Measurements from ENCODE around the gene UGT2A1. TPM values are rescaled to one million over a fixed set of nuclear protein-coding genes. Genes with fewer than 3 reads are reported as not detected.

Gene UGT2A1
- not detected for total RNA-seq

DNA sequence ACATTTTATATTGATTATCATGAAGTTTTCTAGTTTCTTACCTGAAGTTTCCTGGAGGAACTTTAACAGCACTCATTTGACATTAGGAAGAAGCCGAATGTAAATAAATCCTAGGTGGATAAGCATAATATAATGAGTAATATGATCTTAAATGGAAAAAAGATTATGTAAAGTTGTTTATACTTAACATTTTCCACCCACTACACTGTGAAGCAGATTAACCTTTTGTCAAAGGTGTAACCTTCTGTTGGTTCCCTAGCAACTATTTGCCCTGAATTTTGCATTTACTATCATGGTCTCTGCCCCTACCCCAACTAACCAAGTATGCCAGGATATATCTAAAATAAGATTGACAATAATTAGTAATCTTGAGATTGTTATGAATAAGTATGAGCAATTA, at the start of gene UGT2A1:
UGT2A1 (minus strand) TSS at position 101 of the 400 bp plus-strand sequence. CDS start 5,603 bp downstream, outside the sequence.
- intact Hi-C loops (cut with DNase I), result no loop called here
- H3K27me3 ChIP-seq, result no peaks in the 10 kb centered on the region
- H3K4me1 ChIP-seq, result peaks cover 0 to 12% (median 0%) of the 10 kb centered on the region in 3 donors
- whole genome bisulfite sequencing, 2 donors, result 50 to 81% methylated on average over 1 of the region's 1 CpG
- TF ChIP-seq, protein P1, sequence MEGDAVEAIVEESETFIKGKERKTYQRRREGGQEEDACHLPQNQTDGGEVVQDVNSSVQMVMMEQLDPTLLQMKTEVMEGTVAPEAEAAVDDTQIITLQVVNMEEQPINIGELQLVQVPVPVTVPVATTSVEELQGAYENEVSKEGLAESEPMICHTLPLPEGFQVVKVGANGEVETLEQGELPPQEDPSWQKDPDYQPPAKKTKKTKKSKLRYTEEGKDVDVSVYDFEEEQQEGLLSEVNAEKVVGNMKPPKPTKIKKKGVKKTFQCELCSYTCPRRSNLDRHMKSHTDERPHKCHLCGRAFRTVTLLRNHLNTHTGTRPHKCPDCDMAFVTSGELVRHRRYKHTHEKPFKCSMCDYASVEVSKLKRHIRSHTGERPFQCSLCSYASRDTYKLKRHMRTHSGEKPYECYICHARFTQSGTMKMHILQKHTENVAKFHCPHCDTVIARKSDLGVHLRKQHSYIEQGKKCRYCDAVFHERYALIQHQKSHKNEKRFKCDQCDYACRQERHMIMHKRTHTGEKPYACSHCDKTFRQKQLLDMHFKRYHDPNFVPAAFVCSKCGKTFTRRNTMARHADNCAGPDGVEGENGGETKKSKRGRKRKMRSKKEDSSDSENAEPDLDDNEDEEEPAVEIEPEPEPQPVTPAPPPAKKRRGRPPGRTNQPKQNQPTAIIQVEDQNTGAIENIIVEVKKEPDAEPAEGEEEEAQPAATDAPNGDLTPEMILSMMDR (IDR thresholded peaks at IDR 0.05), result no peak
- no peak for TF ChIP-seq POLR2A (IDR thresholded peaks at IDR 0.05)
- DNase-seq, result no peak
- H3K9me3 ChIP-seq, result no peaks in the 10 kb centered on the region
- H3K36me3 ChIP-seq, result no peaks in the 10 kb centered on the region
- no peak within 1 kb of the TSS for H3K27ac ChIP-seq
- no peak within 1 kb of the TSS for H3K4me3 ChIP-seq

DNA sequence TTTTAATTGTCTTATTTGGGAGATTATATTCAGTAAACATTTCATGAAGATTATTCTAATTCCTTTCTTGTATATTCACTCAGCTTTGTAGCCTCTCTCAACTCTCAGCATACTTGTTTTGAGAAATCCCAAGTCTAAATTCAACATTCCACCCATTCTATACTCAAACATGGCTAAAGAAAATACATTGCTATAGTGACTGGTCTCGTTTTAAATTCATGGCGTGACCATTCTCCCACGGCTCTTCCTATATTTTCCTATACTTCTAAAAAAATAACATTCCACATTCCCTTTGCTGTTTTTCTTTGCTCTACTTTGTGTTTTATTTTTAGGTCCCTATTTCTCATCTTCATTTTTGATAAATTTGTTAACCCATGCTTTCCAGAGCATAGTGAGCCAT, 49.2 kb upstream of the UGT2A1 start:
- no peak overlapping the region for H3K27ac ChIP-seq
- 88 to 94% methylated on average over 3 of the region's 3 CpGs for WGBS, 2 donors

DNA sequence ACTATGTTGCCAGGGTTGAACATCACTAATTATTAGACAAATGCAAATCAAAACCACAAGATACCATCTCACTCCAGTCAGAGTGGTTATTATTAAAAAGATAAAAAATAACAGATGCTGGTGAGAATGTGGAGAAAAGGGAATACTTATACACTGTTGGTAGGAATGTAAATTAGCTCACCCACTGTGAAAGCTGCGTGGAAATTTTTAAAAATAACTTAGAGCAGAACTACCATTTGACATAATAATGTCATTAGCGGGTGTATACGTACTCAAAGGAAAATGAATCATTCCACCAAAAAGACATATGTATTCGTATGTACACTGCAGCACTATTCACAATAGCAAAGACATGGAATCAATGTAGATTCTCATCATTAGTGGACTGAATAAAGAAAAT, 48.6 kb upstream of the UGT2A1 start:
- TF ChIP-seq POLR2A (IDR thresholded peaks at IDR 0.05), result no peak
- TF ChIP-seq, protein P1 (IDR thresholded peaks at IDR 0.05), result no peak
- no peaks in the 10 kb centered on the region for H3K27me3 ChIP-seq
- intact Hi-C loops (cut with DNase I), result no loop called here
- no peaks in the 10 kb centered on the region for H3K4me1 ChIP-seq
- 77 to 89% methylated on average over 4 of the region's 4 CpGs for WGBS, 2 donors
- H3K27ac ChIP-seq, result no peak overlapping the region
- DNase-seq, result no peak
- H3K9me3 ChIP-seq, result no peaks in the 10 kb centered on the region
- no peak overlapping the region for H3K4me3 ChIP-seq
- no peaks in the 10 kb centered on the region for H3K36me3 ChIP-seq

More for the DNA sequence above, 49.2 kb upstream of the UGT2A1 start:
- intact Hi-C loops (cut with DNase I), result no loop called here
- Histone ChIP-seq H3K9me3 (no peaks in the 10 kb centered on the region), H3K36me3 (no peaks in the 10 kb centered on the region), H3K4me1 (no peaks in the 10 kb centered on the region), H3K27me3 (no peaks in the 10 kb centered on the region), H3K4me3 (no peak overlapping the region)
- TF ChIP-seq POLR2A (IDR thresholded peaks at IDR 0.05), result no peak
- TF ChIP-seq, protein P1 (IDR thresholded peaks at IDR 0.05), result no peak
- no peak for DNase-seq

DNA sequence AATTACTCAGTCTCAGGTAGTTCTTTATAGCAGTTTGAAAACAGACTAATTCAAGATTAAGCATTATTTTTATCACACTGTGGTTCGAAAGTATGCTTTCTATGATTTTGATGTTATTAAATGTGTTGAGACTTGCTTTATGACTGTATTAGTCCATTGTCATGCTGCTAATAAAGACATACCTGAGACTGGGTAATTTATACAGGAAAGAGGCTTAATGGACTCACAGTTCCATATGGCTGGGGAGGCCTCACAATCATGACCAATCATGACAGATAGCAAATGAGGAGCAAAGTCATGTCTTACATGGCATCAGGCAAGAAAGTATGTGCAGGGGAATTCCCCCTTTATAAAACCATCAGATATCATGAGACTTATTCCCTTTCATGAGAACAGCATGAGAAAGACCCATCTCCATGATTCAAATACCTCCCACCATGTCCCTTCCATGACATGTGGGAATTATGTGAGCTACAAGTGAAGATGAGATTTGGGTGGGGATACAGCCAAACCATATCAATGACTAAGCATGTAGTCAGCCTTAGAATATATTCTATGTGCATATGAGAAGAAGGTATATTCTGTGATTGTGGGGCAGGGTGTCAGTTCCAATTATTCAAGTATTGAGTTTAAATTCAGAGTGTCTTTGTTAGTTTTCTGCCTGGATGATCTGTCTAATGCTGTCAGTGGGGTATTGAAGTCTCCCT, 44.6 kb upstream of the UGT2A1 start:
- Histone ChIP-seq H3K27ac (no peak overlapping the region), H3K4me3 (no peak overlapping the region), H3K36me3 (no peaks in the 10 kb centered on the region), H3K4me1 (no peaks in the 10 kb centered on the region), H3K27me3 (no peaks in the 10 kb centered on the region), H3K9me3 (no peaks in the 10 kb centered on the region)
- DNase-seq, result no peak
- intact Hi-C loops (cut with DNase I), result loop anchor here (10.0 kb wide), 1 partner anchor 187 kb away; no protein-coding TSS in a partner anchor
- WGBS, 2 donors, result 36 to 71% methylated on average over 1 of the region's 1 CpG
- TF ChIP-seq, protein P1 (IDR thresholded peaks at IDR 0.05), result no peak
- no peak for TF ChIP-seq POLR2A (IDR thresholded peaks at IDR 0.05)

DNA sequence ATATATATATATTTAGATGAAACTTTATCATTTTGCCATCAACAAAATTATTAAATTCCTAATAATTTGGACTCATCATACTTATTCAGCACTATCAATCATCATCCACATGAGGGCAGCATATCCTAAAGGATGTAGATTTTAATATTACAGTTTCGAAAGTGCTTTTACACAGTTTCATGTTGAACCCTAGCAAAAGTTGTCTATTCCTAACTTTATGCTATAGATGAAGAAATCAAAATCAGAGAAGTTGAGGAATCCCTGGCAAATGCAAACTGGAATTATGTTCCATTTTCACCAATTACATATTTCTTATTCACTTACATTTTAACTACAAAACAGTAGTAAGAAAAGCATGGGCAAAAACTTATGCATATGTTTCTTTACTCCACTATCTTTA, 36.6 kb upstream of the UGT2A1 start:
- intact Hi-C loops (cut with DNase I), result no loop called here
- WGBS, 2 donors, result 0% methylated on average over 1 of the region's 1 CpG
- H3K4me3 ChIP-seq, result no peak overlapping the region

More for the DNA sequence above, 36.6 kb upstream of the UGT2A1 start:
- H3K27ac ChIP-seq, result no peak overlapping the region
- no peaks in the 10 kb centered on the region for H3K9me3 ChIP-seq
- no peak for TF ChIP-seq POLR2A (IDR thresholded peaks at IDR 0.05)
- TF ChIP-seq, protein P1 (IDR thresholded peaks at IDR 0.05), result peak in 4 of 6 experiments; percentile 43 to 72 (median 54)
- no peaks in the 10 kb centered on the region for H3K4me1 ChIP-seq
- H3K36me3 ChIP-seq, result no peaks in the 10 kb centered on the region
- no peak for DNase-seq
- no peaks in the 10 kb centered on the region for H3K27me3 ChIP-seq
